Activated naive CD4-positive, alpha-beta T cell treated with anti-CD3 and anti-CD28 coated beads, Interleukin-2, amount 50 U/mL, for 16 hours (primary cell): ENCODE measurements around the gene GIGYF1.

Experiments
- DNase-seq: peaks from one replicate; pipeline ENCODE4 v3.0.0-alpha.2; 2020

The GIGYF1 gene

DNA sequence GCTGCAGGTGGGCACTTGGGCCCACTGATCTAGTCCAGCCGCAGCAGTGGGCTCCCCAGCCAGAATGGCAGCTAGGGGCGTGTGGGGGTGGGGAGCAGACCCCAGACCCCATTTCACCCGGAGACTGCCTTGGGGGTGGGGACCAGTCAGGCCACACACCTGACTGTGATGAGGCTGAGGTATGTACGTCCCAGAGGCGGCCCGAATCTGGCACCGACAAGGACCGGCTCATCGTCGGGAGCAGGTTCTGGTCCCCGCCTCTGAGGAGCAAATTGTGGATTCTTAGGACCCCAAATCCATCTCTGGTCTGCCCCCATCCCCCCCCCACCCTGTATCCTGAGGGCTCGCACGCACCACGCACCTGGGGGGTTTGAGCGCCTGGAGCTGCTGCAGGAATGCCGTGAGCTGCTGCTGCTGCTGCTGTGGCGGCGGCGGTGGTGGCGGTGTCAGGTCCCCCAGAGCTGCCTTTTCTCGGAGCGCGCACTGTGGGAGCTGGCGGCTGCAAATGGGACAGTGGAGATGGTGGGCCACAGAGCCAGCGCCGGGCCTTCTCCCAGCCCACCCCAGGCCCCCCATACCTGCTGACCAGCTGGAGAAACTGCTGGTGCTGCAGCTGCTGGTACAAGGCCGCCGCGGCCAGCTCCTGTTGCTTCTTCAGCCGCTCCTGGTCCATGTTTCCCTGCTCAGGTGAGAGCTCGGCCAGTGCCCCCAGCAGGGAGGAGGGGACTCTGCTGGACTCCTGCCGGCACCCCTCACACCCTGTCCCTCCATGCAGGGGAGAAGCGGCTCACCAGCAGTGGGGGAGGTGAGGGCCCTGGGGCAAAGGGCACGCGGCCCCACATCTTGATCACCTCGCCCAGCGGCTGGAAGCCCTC, 10.2 kb downstream of the GIGYF1 start:
- DNase-seq, result no peak

DNA sequence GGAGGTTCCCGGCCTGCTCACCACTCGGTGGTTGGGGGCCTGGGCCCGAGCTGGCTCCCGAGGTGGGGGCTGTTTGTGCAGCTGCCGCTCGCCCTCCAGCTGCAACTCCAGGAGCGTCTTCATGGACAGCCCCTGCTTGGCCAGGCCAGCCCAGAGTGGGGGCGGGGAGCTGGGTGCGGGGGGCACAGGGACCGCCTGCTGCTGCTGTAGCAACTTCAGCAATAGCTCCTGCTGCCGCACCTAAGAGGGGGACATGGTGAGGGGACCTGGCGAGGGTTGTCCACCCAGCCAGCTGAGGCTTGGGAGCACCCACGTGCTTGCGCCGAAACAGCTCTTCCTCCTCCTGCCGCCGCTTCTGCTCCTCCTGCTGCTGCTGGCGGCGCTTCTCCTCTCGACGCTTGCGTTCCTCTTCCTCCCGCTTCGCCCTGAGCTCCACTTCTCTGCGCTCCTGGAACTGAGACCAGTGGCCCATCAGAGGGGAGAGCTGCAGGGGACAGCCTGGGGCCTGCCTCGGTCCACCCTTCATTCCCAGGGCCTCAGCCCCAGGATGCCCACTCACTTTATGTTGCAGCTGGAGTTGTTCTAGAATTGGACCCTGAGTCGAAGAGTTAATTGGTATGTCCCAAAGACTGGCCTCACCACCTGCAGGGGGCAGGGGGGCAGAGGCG, 10.9 kb downstream of the GIGYF1 start:
- DNase-seq, result no peak

GRCh38 chr7:100682228-100682741, 11.8 kb downstream of the GIGYF1 start:
- DNase-seq, result no peak

DNA sequence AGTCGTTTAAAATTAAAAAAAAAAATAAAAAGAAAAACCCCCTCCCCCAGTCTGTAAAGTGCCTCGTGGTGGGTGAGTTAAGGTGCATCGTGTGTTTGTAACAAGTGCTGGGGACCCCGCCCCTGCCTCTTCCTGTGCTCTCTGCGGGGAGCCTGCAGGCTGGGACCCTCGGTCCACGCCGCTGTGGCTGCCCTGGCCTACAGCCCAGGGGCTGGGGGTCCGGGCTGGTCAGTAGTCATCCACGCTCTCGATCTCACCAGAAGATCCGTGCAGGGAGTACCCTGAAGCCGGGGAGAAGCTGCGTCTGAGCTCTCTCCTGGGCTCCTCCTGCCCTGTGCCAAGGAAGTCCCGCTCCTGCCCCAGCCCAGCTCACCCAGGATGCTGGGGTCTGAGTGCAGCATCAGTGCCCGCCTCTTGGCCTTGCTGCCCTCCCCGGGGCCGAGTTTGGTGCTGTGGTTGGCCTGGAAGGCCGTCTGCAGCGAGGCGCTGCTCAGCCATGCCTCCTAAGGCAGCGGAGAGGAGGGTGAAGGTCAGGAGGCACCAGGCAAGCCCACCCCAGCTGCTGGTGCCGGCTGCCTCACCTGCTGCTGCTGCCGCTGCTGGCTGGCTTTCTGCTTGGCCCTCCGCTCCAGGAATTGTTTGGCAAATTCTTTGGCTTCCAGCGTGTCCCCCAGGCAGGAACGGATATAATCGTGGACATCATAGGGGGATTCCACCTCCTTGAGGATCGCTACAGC, 12.4 kb downstream of the GIGYF1 start:
- DNase-seq, result no peak

DNA sequence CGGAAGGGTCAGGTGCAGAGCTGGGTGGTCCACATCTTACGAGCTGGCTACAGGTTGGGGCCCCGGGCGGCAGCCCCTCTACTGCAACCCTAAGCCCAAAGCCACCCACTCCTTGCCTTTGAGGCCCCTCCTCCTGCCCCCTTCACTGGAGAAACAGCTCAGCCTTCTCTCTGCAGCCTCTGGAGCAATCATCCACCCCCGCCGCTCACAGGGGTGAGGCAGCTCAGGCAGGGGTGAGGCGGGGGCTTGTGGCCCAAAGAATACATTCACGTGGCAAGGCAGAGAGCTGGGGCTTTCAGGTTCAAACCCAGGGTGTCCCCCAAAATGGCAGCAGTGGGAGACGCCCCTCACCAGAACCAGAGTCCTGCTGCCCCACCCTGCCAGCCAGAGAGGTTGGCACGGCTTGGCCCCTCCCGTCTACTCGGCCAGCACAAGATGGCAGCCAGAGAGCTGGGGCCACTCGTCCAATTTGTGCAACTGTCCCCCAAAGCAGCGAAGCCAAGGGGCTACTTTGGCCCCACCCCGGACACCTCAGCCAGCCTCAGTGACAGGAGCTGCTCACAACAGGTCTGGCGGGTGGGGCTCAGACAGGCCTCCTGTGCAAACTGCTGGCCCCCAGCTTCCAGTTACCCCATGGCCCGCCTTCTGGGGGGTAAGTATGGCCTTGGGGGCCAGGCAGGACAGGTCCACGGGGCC, 13.3 kb downstream of the GIGYF1 start:
- DNase-seq, result no peak

DNA sequence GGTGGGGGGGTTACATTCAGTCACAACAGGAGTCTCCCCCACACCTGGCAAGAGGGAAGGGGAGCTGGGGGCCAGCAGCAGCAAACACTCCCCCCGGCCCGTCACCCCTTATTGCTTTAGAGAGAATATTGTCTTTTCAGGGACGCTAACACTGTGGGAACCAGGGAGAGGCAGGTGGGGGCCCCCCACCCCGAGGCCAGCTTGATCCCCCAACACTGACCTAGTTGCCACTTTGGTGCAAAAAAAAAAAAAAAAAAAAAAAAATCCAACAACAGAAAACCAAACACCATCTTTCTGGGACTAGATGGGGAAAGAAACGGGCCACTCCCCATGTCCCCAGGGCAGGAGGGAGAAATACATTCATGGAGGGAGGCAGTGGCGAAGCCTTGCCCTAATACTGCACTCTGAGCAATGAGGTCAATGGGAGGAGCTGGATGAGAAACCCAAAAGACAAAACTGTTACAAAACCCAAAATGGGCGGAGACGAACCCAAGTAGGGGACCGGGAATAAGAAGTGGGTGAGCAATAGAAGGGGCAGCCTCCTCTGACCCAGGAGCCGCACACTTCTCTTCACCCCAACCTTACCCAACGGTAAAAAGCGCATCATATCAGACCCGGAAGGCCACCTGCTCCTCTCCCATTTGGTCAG, 14.0 kb downstream of the GIGYF1 start:
- no peak for DNase-seq

GRCh38 chr7:100679129-100679926, 14.7 kb downstream of the GIGYF1 start:
- DNase-seq, result no peak

- DNase-seq, result no peak
These were observed 15.6 kb downstream of the GIGYF1 start for GRCh38 chr7:100678291-100678984.

DNA sequence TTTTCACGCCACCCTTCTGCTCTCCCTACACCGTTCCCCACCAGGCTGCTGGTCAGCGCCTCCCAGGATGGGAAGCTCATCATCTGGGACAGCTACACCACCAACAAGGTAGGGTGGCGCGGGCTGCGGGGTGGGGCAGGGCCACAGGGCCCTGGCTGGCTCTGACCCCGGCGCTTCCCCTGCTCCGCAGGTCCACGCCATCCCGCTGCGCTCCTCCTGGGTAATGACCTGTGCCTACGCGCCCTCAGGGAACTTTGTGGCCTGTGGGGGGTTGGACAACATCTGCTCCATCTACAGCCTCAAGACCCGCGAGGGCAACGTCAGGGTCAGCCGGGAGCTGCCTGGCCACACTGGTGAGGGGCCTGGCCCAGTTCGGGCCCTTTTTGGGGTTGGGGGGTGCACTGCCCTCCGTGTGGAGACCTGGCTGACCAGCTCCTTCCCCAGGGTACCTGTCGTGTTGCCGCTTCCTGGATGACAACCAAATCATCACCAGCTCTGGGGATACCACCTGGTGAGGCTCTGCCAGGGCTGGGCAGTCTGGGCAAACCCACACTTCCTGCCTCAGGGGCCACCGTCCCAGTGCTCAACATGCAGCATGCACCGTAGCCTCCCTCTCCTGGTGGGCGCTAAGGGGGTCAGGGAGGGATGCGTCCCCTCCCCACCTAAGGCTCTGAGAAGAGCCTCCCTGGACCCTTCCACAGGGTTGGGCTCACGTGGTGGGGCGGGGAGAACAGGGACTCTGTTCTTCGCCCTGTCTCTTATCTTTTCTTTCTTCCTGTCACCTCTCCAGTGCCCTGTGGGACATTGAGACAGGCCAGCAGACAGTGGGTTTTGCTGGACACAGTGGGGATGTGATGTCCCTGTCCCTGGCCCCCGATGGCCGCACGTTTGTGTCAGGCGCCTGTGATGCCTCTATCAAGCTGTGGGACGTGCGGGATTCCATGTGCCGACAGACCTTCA, 16.5 kb downstream of the GIGYF1 start:
- DNase-seq, result no peak

DNA sequence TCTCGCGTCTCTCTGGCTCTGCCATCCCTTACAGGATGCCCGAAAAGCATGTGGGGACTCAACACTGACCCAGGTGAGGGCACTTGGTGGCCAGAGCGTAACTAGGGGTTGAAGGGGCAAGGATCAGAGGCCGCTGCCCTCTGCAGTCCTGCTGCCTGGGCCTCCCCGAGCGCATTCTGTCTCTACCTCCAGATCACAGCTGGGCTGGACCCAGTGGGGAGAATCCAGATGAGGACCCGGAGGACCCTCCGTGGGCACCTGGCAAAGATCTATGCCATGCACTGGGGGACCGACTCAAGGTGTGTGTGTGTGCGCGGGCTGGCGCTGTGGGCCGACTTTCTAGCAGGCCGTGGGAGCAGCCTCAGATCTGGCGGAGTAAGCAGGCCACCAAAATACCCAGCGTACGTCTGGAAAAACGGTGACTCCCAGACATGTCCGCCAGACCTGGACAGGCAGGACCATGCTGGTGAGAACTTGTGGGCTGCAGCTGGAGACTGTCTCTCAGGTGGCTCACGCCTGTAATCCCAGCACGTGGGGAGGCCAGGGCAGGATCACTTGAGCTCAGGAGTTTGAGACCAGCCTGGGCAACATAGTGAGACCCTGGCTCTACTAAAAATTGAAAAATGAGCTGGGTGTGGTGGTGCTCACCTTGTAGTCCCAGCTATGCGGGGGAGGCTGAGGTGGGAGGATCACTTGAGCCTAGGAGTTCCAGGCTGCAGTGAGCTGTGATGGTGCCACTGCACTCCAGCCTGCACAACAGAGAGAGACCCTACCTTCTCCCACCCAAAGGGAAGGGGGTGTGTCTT, 17.3 kb downstream of the GIGYF1 start:
- no peak for DNase-seq

- peak; percentile 75 for DNase-seq
These were observed 18.3 kb downstream of the GIGYF1 start for GRCh38 chr7:100675581-100676350.

DNA sequence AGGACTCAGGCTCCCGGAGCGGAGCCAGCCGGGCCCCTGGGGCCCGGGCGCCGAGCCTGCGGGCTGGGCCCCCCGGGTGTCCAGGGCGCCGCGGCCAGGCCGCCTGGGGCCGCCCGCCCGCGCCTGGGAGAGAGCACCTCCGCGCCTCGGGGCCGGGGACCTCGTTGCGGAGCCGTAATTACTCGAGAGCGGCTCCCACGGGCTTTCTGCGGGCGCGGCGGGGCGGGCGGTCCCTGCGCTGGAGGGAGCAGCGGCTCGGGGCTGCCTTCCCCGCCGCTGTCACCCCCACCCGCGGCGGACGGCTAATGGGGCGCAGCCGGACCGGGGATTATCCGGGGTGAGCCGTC, 19.0 kb downstream of the GIGYF1 start:
- peak; percentile 52 for DNase-seq

GRCh38 chr7:100674411-100675104, 19.5 kb downstream of the GIGYF1 start:
- peak; percentile 41 for DNase-seq

- peak; percentile 47 for DNase-seq
These were observed 20.1 kb downstream of the GIGYF1 start for GRCh38 chr7:100673942-100674410.

DNA sequence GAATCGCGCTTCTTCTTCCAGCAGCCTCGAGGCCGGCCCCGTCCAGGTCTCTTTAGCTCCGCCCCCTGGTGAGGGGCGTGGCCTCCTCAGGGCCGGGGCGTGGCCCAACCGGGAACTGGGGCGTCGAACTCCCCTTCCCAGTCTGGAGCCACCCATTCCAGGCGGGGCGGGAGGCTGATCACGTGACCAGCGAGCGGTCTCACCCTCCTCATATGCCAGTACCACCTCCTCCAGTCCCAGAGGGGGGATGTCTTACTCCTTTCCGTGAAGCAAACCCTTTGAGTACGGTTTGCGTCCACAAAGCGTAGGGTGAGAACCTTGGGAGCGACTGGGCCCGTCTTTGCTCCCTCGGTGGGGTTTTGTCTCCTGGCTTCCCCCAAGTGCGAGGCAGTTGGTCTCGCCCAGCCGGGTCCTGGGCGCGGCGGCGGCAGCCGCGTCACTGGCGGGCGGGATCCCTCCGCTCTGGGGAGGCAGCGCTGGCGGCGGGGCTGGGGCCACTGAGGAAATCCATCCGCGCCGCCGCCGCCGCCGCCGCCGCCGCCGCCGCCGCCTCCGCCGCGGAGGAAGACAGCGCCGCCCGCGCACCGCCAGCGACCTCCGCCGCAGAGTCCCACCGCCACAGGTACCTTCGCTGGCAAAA, 20.6 kb downstream of the GIGYF1 start, which contains the start of gene GNB2:
GNB2 (plus strand) TSS at position 439 of the 640 bp plus-strand sequence. CDS start 2,526 bp downstream, outside the sequence.
- peak; percentile 98 for DNase-seq
